Measurements from ENCODE around the gene SMOC1.

Gene SMOC1

GRCh38 chr14:69916396-69916795, 37.2 kb downstream of the SMOC1 start:
- no peak for DNase-seq (ENCODE audit: low spot score)
- TF ChIP-seq CTCF (IDR thresholded peaks at IDR 0.05; ENCODE audit: extremely low read depth, missing control alignments), result no peak

DNA sequence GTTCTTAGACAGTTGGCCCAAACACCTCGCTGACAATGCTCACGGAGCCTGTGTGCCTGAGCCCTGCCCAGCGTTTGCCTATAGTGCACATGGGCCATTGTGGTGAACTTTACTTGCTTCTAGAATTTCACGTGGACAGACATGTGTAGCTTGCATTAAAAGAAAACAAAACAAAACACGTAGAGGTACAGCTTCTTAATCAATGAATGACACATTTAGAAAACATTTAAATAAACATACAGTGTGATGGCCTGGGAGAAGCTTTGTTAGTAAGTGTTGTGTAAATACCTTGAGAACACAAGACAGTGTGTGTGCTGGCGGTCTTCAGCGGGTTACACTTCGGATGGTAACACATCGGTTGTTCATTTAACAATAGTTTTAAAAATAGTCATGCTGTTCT, 38.1 kb downstream of the SMOC1 start:
- TF ChIP-seq CTCF (IDR thresholded peaks at IDR 0.05; ENCODE audit: extremely low read depth, missing control alignments), result no peak
- DNase-seq (ENCODE audit: low spot score), result no peak

DNA sequence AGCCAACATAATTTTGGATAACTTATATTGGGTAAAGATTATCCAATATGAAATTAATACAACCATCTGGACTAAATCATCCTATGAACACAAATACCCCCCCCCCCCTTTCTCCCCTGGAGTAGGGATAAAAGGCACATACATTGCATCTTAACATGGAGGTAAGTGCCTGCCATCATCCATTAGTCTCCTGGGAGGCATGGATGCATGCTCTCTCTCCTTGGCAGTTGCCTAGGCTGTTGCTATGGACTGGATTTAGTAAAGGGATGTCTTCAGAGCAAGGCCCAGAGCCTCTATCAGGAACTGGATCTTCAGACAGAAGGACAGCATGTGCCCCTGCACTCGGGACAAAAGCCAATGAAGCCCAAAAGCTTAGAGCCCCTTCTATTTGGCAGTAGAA, 40.6 kb downstream of the SMOC1 start:
- no peak for DNase-seq (ENCODE audit: low spot score)
- TF ChIP-seq CTCF (IDR thresholded peaks at IDR 0.05; ENCODE audit: extremely low read depth, missing control alignments), result no peak

GRCh38 chr14:69921052-69921451, 41.8 kb downstream of the SMOC1 start:
- TF ChIP-seq CTCF (IDR thresholded peaks at IDR 0.05; ENCODE audit: extremely low read depth, missing control alignments), result no peak
- DNase-seq (ENCODE audit: low spot score), result no peak

GRCh38 chr14:69922198-69922597, 43.0 kb downstream of the SMOC1 start:
- no peak for TF ChIP-seq CTCF (IDR thresholded peaks at IDR 0.05; ENCODE audit: extremely low read depth, missing control alignments)
- DNase-seq (ENCODE audit: low spot score), result no peak

DNA sequence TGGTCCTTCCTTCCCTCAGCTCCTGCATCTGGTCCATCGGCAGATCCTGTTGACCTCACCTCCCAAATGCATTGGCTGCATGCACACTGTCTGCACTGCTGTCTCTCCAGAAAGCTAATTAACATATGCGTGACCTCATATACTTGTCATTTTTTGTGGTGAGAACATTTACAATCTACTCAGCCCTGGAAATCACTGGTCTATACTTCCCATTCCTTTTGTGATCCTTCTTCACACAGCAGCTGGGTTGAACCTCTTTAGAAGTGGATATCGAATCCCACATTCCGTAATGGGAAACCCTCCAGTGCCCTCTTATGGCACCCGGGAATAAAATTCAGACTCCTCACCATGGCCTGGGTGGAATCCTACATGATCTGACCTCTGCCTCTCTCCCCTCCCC, 45.0 kb downstream of the SMOC1 start:
- no peak for TF ChIP-seq CTCF (IDR thresholded peaks at IDR 0.05; ENCODE audit: extremely low read depth, missing control alignments)
- DNase-seq (ENCODE audit: low spot score), result no peak

GRCh38 chr14:69928111-69928523, 48.9 kb downstream of the SMOC1 start:
- no peak for TF ChIP-seq CTCF (IDR thresholded peaks at IDR 0.05; ENCODE audit: extremely low read depth, missing control alignments)
- no peak for DNase-seq (ENCODE audit: low spot score)

Measured in GM20000 (cell line).